HCT116 (cell line): ENCODE measurements around the gene VGF. TPM values are rescaled to one million over a fixed set of nuclear protein-coding genes. Genes with fewer than 3 reads are reported as not detected.

ENCODE experiments used
- ATAC-seq: fragments of 200-7000 bp; cut with Tn5 transposase; 2 replicates; pipeline ENCODE4 v1.9.1; 2020; ENCODE audit warnings: mild to moderate bottlenecking, moderate library complexity
- BruUV-seq: library from RNA; stranded (reverse); fragments of 400-500 nt; replicated peaks from 2 replicates; lab custom pipeline; 2021; lab: Mats Ljungman, UMichigan
- CTCF ChIA-PET: fragments of 300-600 bp; sonication (Branson Sonifier 250); formaldehyde crosslinking; loops from one replicate; lab custom pipeline; 2021; ENCODE audit warnings: antibody characterized with exemption; lab: Charles Lee
- POLR2A ChIA-PET: fragments of 300-600, 350-600 bp; sonication (Branson Sonifier 250); formaldehyde crosslinking; loops from one replicate; lab custom pipeline; 2021; ENCODE audit warnings: antibody characterized with exemption; lab: Charles Lee
- RAD21 ChIA-PET, 2 experiments: fragments of 300-600 bp; sonication (Branson Sonifier 250); formaldehyde crosslinking; loops; one replicate each; lab custom pipeline; 2023; ENCODE audit warnings: low total read pairs in 2 of 2; ENCODE audit not compliant: uncharacterized antibody in 2 of 2, unreplicated experiment in 2 of 2, low non-redundant PET in 1 of 2; lab: Charles Lee
- DNase-seq: peaks from one replicate; pipeline ENCODE4 v3.0.0-alpha.2; 2010; ENCODE audit warnings: low read depth, low spot score
- H2AFZ ChIP-seq: fragments of 200-600 bp; shearing (Covaris generic), sonication (generic); 2 replicates; pipeline ENCODE4 v1.6.1; 2017; ENCODE audit warnings: low read depth, mixed run types, mixed read lengths, antibody characterized with exemption, low read length; ENCODE audit not compliant: poor library complexity, severe bottlenecking
- H3K27ac ChIP-seq: 2 replicates; pipeline ENCODE4 v1.5.1; 2012; ENCODE audit warnings: low read depth, low read length
- H3K27me3 ChIP-seq: fragments of 200-600 bp; sonication (generic); 2 replicates; pipeline ENCODE4 v1.6.1; 2016; ENCODE audit warnings: mixed run types, low read length, mixed read lengths; ENCODE audit not compliant: insufficient read depth
- H3K36me3 ChIP-seq, 2 experiments: fragments of 200-500 bp in 1 of 2; fragments of 200-600 bp in 1 of 2; sonication (Bioruptor generic) in 1 of 2; sonication (generic) in 1 of 2; 2 replicates each; pipeline versions ENCODE4 v1.5.1 to v1.6.1; 2014 to 2016; ENCODE audit warnings: low read length in 2 of 2, inconsistent platforms in 1 of 2, mixed read lengths in 1 of 2, mixed run types in 1 of 2; ENCODE audit not compliant: insufficient read depth in 2 of 2, control insufficient read depth in 1 of 2
- H3K4me1 ChIP-seq, 2 experiments: fragments of 200-600 bp in 1 of 2; sonication (generic) in 1 of 2; 2 replicates each; pipeline versions ENCODE4 v1.5.1 to v1.6.1; 2012 to 2017; ENCODE audit warnings: low read length in 2 of 2, inconsistent platforms in 1 of 2, mild to moderate bottlenecking in 1 of 2, mixed read lengths in 1 of 2, mixed run types in 1 of 2, moderate library complexity in 1 of 2; ENCODE audit not compliant: insufficient read depth in 2 of 2, control insufficient read depth in 1 of 2
- H3K4me2 ChIP-seq: fragments of 200-600 bp; sonication (generic); 2 replicates; pipeline ENCODE4 v1.6.1; 2017; ENCODE audit warnings: mixed run types, low read length, mixed read lengths
- H3K4me3 ChIP-seq, 2 experiments: fragments of 200-600 bp in 1 of 2; sonication (generic) in 1 of 2; replicated peaks in 1 of 2; 2 replicates each; pipeline ENCODE4 v1.5.1; 2011 to 2016; ENCODE audit warnings: low read length in 2 of 2, control low read depth in 1 of 2, low read depth in 1 of 2, mild to moderate bottlenecking in 1 of 2, mixed read lengths in 1 of 2, mixed run types in 1 of 2
- H3K79me2 ChIP-seq: fragments of 200-600 bp; sonication (generic); 2 replicates; pipeline ENCODE4 v1.6.1; 2017; ENCODE audit warnings: mild to moderate bottlenecking, mixed run types, low read length, moderate library complexity, mixed read lengths; ENCODE audit not compliant: insufficient read depth
- H3K9ac ChIP-seq: fragments of 200-600 bp; sonication (generic); 2 replicates; pipeline ENCODE4 v1.6.1; 2016; ENCODE audit warnings: low read length, mixed read lengths
- H3K9me2 ChIP-seq: fragments of 200-600 bp; sonication (generic), shearing (Covaris generic); 2 replicates; pipeline ENCODE4 v1.6.1; 2017; ENCODE audit warnings: mixed run types, mild to moderate bottlenecking, moderate library complexity; ENCODE audit not compliant: insufficient read depth
- H3K9me3 ChIP-seq, 2 experiments: fragments of 200-500 bp in 1 of 2; fragments of 200-600 bp in 1 of 2; sonication (Bioruptor generic) in 1 of 2; sonication (generic) in 1 of 2; 2 replicates each; pipeline ENCODE4 v1.6.1; 2014 to 2017; ENCODE audit warnings: low read length in 2 of 2, mixed read lengths in 2 of 2, inconsistent platforms in 1 of 2, low read depth in 1 of 2, mild to moderate bottlenecking in 1 of 2, mixed run types in 1 of 2, moderate library complexity in 1 of 2; ENCODE audit not compliant: control insufficient read depth in 1 of 2, insufficient read depth in 1 of 2
- H4K20me1 ChIP-seq: fragments of 200-600 bp; sonication (generic), shearing (Covaris generic); 2 replicates; pipeline ENCODE4 v1.6.1; 2017; ENCODE audit warnings: mixed run types, mild to moderate bottlenecking, moderate library complexity; ENCODE audit not compliant: insufficient read depth
- CBX3 ChIP-seq: IDR thresholded peaks from 2 replicates; pipeline ENCODE4 v1.6.1; 2012; ENCODE audit warnings: low read depth
- EGR1 ChIP-seq: IDR thresholded peaks from 2 replicates; pipeline ENCODE4 v1.6.1; 2012; ENCODE audit warnings: low read depth
- ELF1 ChIP-seq: IDR thresholded peaks from 2 replicates; pipeline ENCODE4 v1.6.1; 2012; ENCODE audit warnings: low read depth, borderline replicate concordance
- EZH2 ChIP-seq: fragments of 200-600 bp; sonication (generic); IDR thresholded peaks from 2 replicates; pipeline ENCODE4 v1.6.1; 2017; ENCODE audit warnings: antibody characterized with exemption, mixed run types
- FOSL1 ChIP-seq: IDR thresholded peaks from 2 replicates; pipeline ENCODE4 v1.6.1; 2012; ENCODE audit warnings: low read depth
- JUND ChIP-seq: IDR thresholded peaks from 2 replicates; pipeline ENCODE4 v1.6.1; 2012
- POLR2A ChIP-seq: IDR thresholded peaks from 2 replicates; pipeline ENCODE4 v1.7.0; 2011; ENCODE audit warnings: borderline replicate concordance; ENCODE audit not compliant: insufficient read depth, insufficient read length; ENCODE audit errors: extremely low read depth
- POLR2AphosphoS5 ChIP-seq: IDR thresholded peaks from 2 replicates; pipeline ENCODE4 v1.6.1; 2011; ENCODE audit warnings: mild to moderate bottlenecking, low read depth, low read length, moderate library complexity
- RAD21 ChIP-seq: IDR thresholded peaks from 2 replicates; pipeline ENCODE4 v1.6.1; 2012; ENCODE audit warnings: low read depth, mild to moderate bottlenecking
- SIN3A ChIP-seq: IDR thresholded peaks from 2 replicates; pipeline ENCODE4 v1.6.1; 2012; ENCODE audit warnings: low read depth
- SP1 ChIP-seq: IDR thresholded peaks from 2 replicates; pipeline ENCODE4 v1.6.1; 2012; ENCODE audit warnings: low read depth
- SRF ChIP-seq: IDR thresholded peaks from 2 replicates; pipeline ENCODE4 v1.6.1; 2012; ENCODE audit warnings: low read depth
- TCF7L2 ChIP-seq: IDR thresholded peaks from 2 replicates; pipeline ENCODE4 v1.7.0; 2011; ENCODE audit warnings: borderline replicate concordance, inconsistent platforms; ENCODE audit not compliant: insufficient read depth, insufficient read length; ENCODE audit errors: extremely low read depth
- YY1 ChIP-seq: IDR thresholded peaks from 2 replicates; pipeline ENCODE4 v1.6.1; 2011; ENCODE audit warnings: low read length, low read depth, moderate library complexity, mild to moderate bottlenecking; ENCODE audit not compliant: insufficient replicate concordance; ENCODE audit errors: extremely low read depth
- ZNF274 ChIP-seq: fragments of 200-500 bp; sonication (Bioruptor generic); IDR thresholded peaks from 2 replicates; pipeline ENCODE4 v1.6.1; 2014; ENCODE audit warnings: mild to moderate bottlenecking, low read depth, low read length, inconsistent platforms
- intact Hi-C: fragments of 100-400 bp; cut with micrococcal nuclease; formaldehyde crosslinking; loops from 2 replicates; pipeline ENCODE4 v1.10.0; 2022
- total RNA-seq: library from RNA; stranded (reverse); gene quantifications from one replicate; pipeline ENCODE4 v1.2.1, GENCODE V29; 2021; ENCODE audit not compliant: unreplicated experiment
- TF ChIP-seq, protein P1 (sequence below): IDR thresholded peaks from 2 replicates; pipeline ENCODE4 v1.6.1; 2012
- TF ChIP-seq, protein P2 (sequence below): IDR thresholded peaks from 2 replicates; pipeline ENCODE4 v1.6.1; 2012; ENCODE audit warnings: low read depth
- TF ChIP-seq, protein P3 (sequence below): IDR thresholded peaks from 2 replicates; pipeline ENCODE4 v1.6.1; 2012
- TF ChIP-seq, protein P4 (sequence below), 3 experiments: fragments of 200-600 bp in 1 of 3; sonication (generic) in 1 of 3; IDR thresholded peaks in 2 of 3; conservative IDR thresholded peaks in 1 of 3; 2 replicates each; pipeline ENCODE4 v1.5.1; 2012 to 2017; ENCODE audit warnings: low read depth in 2 of 3, low read length in 2 of 3, antibody characterized with exemption in 1 of 3, borderline replicate concordance in 1 of 3, control low read depth in 1 of 3, mild to moderate bottlenecking in 1 of 3, mixed read lengths in 1 of 3, mixed run types in 1 of 3, moderate library complexity in 1 of 3; ENCODE audit not compliant: insufficient read depth in 1 of 3

VGF gene
- total RNA-seq, 1 experiment from 2014 or later, result 43.2 TPM

DNA sequence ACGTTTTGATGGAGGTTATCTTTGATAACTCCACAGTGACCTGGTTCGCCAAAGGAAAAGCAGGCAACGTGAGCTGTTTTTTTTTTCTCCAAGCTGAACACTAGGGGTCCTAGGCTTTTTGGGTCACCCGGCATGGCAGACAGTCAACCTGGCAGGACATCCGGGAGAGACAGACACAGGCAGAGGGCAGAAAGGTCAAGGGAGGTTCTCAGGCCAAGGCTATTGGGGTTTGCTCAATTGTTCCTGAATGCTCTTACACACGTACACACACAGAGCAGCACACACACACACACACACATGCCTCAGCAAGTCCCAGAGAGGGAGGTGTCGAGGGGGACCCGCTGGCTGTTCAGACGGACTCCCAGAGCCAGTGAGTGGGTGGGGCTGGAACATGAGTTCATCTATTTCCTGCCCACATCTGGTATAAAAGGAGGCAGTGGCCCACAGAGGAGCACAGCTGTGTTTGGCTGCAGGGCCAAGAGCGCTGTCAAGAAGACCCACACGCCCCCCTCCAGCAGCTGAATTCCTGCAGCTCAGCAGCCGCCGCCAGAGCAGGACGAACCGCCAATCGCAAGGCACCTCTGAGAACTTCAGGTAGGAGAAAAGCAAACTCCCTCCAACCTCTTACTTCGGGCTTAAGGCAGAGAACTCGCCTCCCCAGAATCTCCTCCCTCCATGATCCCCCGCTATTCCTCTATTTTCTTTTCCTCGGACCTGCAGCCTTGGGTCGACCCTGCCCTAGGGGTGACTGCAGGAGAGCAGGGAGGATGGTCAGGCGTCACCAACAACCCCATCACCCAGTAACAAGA lies 38.5 kb downstream of the VGF start, which contains the start of gene SERPINE1:
TSS of gene SERPINE1 (plus strand) at position 454 of the 809 bp plus-strand sequence. CDS start 1,290 bp downstream, outside the sequence.
- RAD21 ChIA-PET, result no interaction called here
- ATAC-seq (peak; percentile 71), DNase-seq (peak; percentile 86)
- Histone ChIP-seq H3K9me2 (no peaks in the 10 kb centered on the region), H2AFZ (peak within 1 kb of the TSS; percentile 59), H3K79me2 (no peaks in the 10 kb centered on the region), H3K36me3 (peaks cover 0 to 5% of the 10 kb centered on the region in 2 experiments; a peak in 1 of 4 replicates), H3K27ac (peak within 1 kb of the TSS; percentile 57), H4K20me1 (no peaks in the 10 kb centered on the region), H3K4me1 (peaks cover 49 to 67% of the 10 kb centered on the region in 2 experiments), H3K9me3 (no peaks in the 10 kb centered on the region), H3K27me3 (no peaks in the 10 kb centered on the region), H3K4me2 (peak within 1 kb of the TSS; percentile 80), H3K9ac (peak within 1 kb of the TSS; percentile 53), H3K4me3 (peak within 1 kb of the TSS; percentile 40 to 50)
- intact Hi-C loops, result no loop called here
- CTCF ChIA-PET, result interaction anchor here (1.0 to 2.6 kb wide), 6 partner anchors 11 to 49 kb away, joined by 3 to 16 read pairs (median 6); no protein-coding TSS in a partner anchor
- no TSS peak for BruUV-seq
- POLR2A ChIA-PET, result interaction anchor here (0.7 to 4.0 kb wide), 22 partner anchors 9 to 252 kb away, joined by 3 to 26 read pairs (median 4); partner anchors contain the start of genes SRRT and VGF
- TF ChIP-seq POLR2AphosphoS5, result peak; percentile 93
- TF ChIP-seq EGR1, result no peak
- no peak for TF ChIP-seq SIN3A
- TF ChIP-seq ELF1, result no peak
- no peak for TF ChIP-seq JUND
- TF ChIP-seq, protein P1, sequence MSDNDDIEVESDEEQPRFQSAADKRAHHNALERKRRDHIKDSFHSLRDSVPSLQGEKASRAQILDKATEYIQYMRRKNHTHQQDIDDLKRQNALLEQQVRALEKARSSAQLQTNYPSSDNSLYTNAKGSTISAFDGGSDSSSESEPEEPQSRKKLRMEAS, result no peak
- TF ChIP-seq SRF, result no peak
- TF ChIP-seq, protein P2, sequence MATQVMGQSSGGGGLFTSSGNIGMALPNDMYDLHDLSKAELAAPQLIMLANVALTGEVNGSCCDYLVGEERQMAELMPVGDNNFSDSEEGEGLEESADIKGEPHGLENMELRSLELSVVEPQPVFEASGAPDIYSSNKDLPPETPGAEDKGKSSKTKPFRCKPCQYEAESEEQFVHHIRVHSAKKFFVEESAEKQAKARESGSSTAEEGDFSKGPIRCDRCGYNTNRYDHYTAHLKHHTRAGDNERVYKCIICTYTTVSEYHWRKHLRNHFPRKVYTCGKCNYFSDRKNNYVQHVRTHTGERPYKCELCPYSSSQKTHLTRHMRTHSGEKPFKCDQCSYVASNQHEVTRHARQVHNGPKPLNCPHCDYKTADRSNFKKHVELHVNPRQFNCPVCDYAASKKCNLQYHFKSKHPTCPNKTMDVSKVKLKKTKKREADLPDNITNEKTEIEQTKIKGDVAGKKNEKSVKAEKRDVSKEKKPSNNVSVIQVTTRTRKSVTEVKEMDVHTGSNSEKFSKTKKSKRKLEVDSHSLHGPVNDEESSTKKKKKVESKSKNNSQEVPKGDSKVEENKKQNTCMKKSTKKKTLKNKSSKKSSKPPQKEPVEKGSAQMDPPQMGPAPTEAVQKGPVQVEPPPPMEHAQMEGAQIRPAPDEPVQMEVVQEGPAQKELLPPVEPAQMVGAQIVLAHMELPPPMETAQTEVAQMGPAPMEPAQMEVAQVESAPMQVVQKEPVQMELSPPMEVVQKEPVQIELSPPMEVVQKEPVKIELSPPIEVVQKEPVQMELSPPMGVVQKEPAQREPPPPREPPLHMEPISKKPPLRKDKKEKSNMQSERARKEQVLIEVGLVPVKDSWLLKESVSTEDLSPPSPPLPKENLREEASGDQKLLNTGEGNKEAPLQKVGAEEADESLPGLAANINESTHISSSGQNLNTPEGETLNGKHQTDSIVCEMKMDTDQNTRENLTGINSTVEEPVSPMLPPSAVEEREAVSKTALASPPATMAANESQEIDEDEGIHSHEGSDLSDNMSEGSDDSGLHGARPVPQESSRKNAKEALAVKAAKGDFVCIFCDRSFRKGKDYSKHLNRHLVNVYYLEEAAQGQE, result no peak
- TF ChIP-seq, protein P3, sequence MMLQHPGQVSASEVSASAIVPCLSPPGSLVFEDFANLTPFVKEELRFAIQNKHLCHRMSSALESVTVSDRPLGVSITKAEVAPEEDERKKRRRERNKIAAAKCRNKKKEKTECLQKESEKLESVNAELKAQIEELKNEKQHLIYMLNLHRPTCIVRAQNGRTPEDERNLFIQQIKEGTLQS, result no peak
- TF ChIP-seq YY1, result peak; percentile 1
- TF ChIP-seq TCF7L2, result no peak
- TF ChIP-seq POLR2A, result peak; percentile 71
- no peak for TF ChIP-seq EZH2
- TF ChIP-seq FOSL1, result no peak
- TF ChIP-seq ZNF274, result no peak
- no peak for TF ChIP-seq CBX3
- no peak for TF ChIP-seq RAD21
- TF ChIP-seq, protein P4, sequence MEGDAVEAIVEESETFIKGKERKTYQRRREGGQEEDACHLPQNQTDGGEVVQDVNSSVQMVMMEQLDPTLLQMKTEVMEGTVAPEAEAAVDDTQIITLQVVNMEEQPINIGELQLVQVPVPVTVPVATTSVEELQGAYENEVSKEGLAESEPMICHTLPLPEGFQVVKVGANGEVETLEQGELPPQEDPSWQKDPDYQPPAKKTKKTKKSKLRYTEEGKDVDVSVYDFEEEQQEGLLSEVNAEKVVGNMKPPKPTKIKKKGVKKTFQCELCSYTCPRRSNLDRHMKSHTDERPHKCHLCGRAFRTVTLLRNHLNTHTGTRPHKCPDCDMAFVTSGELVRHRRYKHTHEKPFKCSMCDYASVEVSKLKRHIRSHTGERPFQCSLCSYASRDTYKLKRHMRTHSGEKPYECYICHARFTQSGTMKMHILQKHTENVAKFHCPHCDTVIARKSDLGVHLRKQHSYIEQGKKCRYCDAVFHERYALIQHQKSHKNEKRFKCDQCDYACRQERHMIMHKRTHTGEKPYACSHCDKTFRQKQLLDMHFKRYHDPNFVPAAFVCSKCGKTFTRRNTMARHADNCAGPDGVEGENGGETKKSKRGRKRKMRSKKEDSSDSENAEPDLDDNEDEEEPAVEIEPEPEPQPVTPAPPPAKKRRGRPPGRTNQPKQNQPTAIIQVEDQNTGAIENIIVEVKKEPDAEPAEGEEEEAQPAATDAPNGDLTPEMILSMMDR (IDR thresholded peaks at IDR 0.05 in 2 of 3, conservative IDR thresholded peaks at IDR 0.05 in 1 of 3; ENCODE audit: borderline replicate concordance in 1 of 3, insufficient read depth in 1 of 3, low read depth in 2 of 3, low read length in 2 of 3), result peak in 2 of 3 experiments; percentile 41 to 43; a peak in 3 of 6 replicates
- TF ChIP-seq SP1, result no peak
